ENCODE results near the gene ACVR1B. TPM values are rescaled to one million over a fixed set of nuclear protein-coding genes. Genes with fewer than 3 reads are reported as not detected.

The ACVR1B gene
- total and polyA plus RNA-seq, 3 experiments from 2014 or later: 1.3 to 8.7 (median 7.8) TPM

- no peak for DNase-seq
- H3K4me3 ChIP-seq (ENCODE audit: low read length): no peak overlapping the region
- no peak overlapping the region for H3K27ac ChIP-seq (ENCODE audit: low read depth, low read length)
- H3K9me3 Mint-ChIP-seq: peaks cover 8 to 22% (median 13%) of the 10 kb centered on the region in 5 donors
- H3K9me3 ChIP-seq (ENCODE audit: low read length): no peaks in the 10 kb centered on the region
- H3K27ac Mint-ChIP-seq: no peak overlapping the region
- POLR2A ChIA-PET: no interaction called here
- H3K4me3 Mint-ChIP-seq: no peak overlapping the region
- no peaks in the 10 kb centered on the region for H3K4me1 Mint-ChIP-seq
- no peaks in the 10 kb centered on the region for H3K27me3 ChIP-seq (ENCODE audit: insufficient read depth, low read length, poor library complexity, severe bottlenecking)
- peaks cover 0 to 17% (median 5%) of the 10 kb centered on the region in 3 donors for H3K36me3 Mint-ChIP-seq
- CTCF ChIA-PET: no interaction called here
- H3K36me3 ChIP-seq (ENCODE audit: insufficient read depth, low read length): no peaks in the 10 kb centered on the region
- no peaks in the 10 kb centered on the region for H3K4me1 ChIP-seq (ENCODE audit: insufficient read depth, low read length)
- H3K27me3 Mint-ChIP-seq: peaks cover 12 to 43% of the 10 kb centered on the region in 2 donors
Measured at GRCh38 chr12:51943346-51943745, 8.2 kb upstream of the ACVR1B start.

DNA sequence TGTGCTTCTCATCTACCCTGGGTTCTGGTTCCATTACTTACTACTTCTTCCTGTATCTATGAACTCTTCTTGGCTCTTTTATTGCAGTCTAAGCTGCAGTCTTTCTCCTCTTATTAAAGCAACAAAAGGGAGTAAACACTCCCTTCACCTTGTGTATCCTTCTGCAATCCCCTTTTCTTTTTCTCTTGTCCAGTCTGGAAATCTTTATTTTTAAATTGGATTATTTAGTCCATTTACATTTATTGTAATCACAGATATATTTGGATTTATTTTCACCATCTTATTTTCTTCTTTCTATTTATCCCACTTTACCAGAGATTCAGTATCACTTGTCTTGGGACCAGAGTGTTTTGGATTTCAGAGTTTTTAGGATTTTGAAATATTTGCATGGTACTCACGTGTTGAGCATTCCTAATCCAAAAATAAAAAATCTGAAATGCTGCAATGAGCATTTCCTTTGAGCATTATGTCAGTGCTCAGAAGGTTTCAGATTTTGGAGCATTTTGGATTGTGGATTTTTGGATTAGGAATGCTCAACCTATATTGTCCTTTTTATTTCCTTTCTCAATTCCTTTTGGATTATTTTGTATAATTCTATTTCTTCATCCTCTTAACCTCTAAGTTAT, 6.8 kb upstream of the ACVR1B start:
- POLR2A ChIA-PET: no interaction called here
- CTCF ChIA-PET: no interaction called here

GRCh38 chr12:51947246-51947996, 4.1 kb upstream of the ACVR1B start:
- Histone ChIP-seq H3K27ac (ENCODE audit: low read depth, low read length) (no peak overlapping the region), H3K4me3 (ENCODE audit: low read length) (no peak overlapping the region), H3K36me3 (ENCODE audit: insufficient read depth, low read length) (no peaks in the 10 kb centered on the region), H3K4me1 (ENCODE audit: insufficient read depth, low read length) (peaks cover 9% of the 10 kb centered on the region), H3K27me3 (ENCODE audit: insufficient read depth, low read length, poor library complexity, severe bottlenecking) (no peaks in the 10 kb centered on the region), H3K9me3 (ENCODE audit: low read length) (no peaks in the 10 kb centered on the region)
- DNase-seq: no peak
- Mint-ChIP-seq H3K4me3 (no peak overlapping the region), H3K27ac (no peak overlapping the region), H3K27me3 (peaks cover 10 to 22% of the 10 kb centered on the region in 2 donors), H3K9me3 (peaks cover 8 to 22% (median 13%) of the 10 kb centered on the region in 5 donors), H3K4me1 (peaks cover 3 to 11% (median 6%) of the 10 kb centered on the region in 3 donors), H3K36me3 (peaks cover 2 to 17% (median 4%) of the 10 kb centered on the region in 3 donors)
- POLR2A ChIA-PET: no interaction called here
- CTCF ChIA-PET: interaction anchor here (1.9 kb wide), 1 partner anchor 23 kb away, joined by 4 read pairs; no protein-coding TSS in a partner anchor

More for the DNA sequence above, 6.8 kb upstream of the ACVR1B start:
- Histone ChIP-seq H3K9me3 (ENCODE audit: low read length) (no peaks in the 10 kb centered on the region), H3K4me3 (ENCODE audit: low read length) (no peak overlapping the region), H3K36me3 (ENCODE audit: insufficient read depth, low read length) (no peaks in the 10 kb centered on the region), H3K27ac (ENCODE audit: low read depth, low read length) (no peak overlapping the region), H3K27me3 (ENCODE audit: insufficient read depth, low read length, poor library complexity, severe bottlenecking) (no peaks in the 10 kb centered on the region), H3K4me1 (ENCODE audit: insufficient read depth, low read length) (no peaks in the 10 kb centered on the region)
- Mint-ChIP-seq H3K27ac (no peak overlapping the region), H3K4me1 (no peaks in the 10 kb centered on the region), H3K9me3 (peaks cover 8 to 22% (median 13%) of the 10 kb centered on the region in 5 donors), H3K4me3 (no peak overlapping the region), H3K27me3 (peaks cover 10 to 41% of the 10 kb centered on the region in 2 donors), H3K36me3 (peaks cover 0 to 17% (median 5%) of the 10 kb centered on the region in 3 donors)
- DNase-seq: no peak

- Histone ChIP-seq H3K4me3 (ENCODE audit: low read length) (no peak overlapping the region), H3K27me3 (ENCODE audit: insufficient read depth, low read length, poor library complexity, severe bottlenecking) (no peaks in the 10 kb centered on the region), H3K9me3 (ENCODE audit: low read length) (no peaks in the 10 kb centered on the region), H3K4me1 (ENCODE audit: insufficient read depth, low read length) (peaks cover 13% of the 10 kb centered on the region), H3K36me3 (ENCODE audit: insufficient read depth, low read length) (no peaks in the 10 kb centered on the region), H3K27ac (ENCODE audit: low read depth, low read length) (no peak overlapping the region)
- H3K27me3 Mint-ChIP-seq: peaks cover 10 to 22% of the 10 kb centered on the region in 2 donors
- peak overlapping the region in 1 of 7 donors; percentile 24 for H3K4me3 Mint-ChIP-seq
- ChIA-PET CTCF (no interaction called here), POLR2A (no interaction called here)
- no peak overlapping the region for H3K27ac Mint-ChIP-seq
- H3K4me1 Mint-ChIP-seq: peaks cover 9 to 17% (median 12%) of the 10 kb centered on the region in 3 donors
- no peak for DNase-seq
- H3K36me3 Mint-ChIP-seq: peaks cover 2 to 17% (median 4%) of the 10 kb centered on the region in 3 donors
- H3K9me3 Mint-ChIP-seq: peaks cover 8 to 22% (median 13%) of the 10 kb centered on the region in 5 donors
Measured at GRCh38 chr12:51948066-51948465, 3.4 kb upstream of the ACVR1B start.

DNA sequence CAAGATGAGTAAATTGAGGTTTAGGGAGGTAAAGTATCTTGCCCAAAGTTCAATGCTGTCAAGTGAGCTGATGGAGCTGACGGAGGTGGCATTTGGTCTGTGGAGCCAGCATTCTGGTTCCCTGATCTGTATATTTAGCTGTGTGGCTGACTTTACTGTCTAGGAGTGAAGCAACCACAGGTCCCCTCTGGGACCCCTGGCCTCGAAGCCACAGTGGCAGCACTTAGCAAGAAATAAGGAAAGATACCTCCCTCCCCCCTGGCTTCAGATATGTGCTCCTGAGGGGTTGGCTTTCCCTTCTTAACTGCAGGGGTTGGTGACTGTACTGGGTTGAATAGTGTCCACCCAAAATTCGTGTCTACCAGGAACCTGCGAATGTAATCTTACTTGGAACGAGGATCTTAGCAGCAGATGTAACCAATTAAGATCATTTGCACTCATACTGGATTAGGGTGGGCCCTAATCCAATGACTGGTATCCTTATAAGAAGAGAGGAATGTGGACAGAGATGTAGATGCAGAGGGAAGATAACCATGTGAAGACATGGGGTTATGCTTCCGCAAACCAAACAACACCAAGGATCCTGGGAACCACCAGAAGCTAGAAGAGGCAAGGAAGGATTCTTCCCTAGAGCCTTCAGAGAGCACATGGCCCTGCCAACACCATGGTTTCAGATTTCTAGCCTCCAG, 2.0 kb upstream of the ACVR1B start:
- Histone ChIP-seq H3K9me3 (ENCODE audit: low read length) (no peaks in the 10 kb centered on the region), H3K27me3 (ENCODE audit: insufficient read depth, low read length, poor library complexity, severe bottlenecking) (no peaks in the 10 kb centered on the region), H3K4me3 (ENCODE audit: low read length) (no peak overlapping the region), H3K27ac (ENCODE audit: low read depth, low read length) (no peak overlapping the region), H3K36me3 (ENCODE audit: insufficient read depth, low read length) (no peaks in the 10 kb centered on the region), H3K4me1 (ENCODE audit: insufficient read depth, low read length) (peaks cover 27% of the 10 kb centered on the region)
- peaks cover 7 to 13% (median 9%) of the 10 kb centered on the region in 5 donors for H3K9me3 Mint-ChIP-seq
- POLR2A ChIA-PET: no interaction called here
- no peak for DNase-seq
- H3K4me3 Mint-ChIP-seq: peak overlapping the region in 5 of 7 donors; percentile 11 to 83 (median 47)
- H3K36me3 Mint-ChIP-seq: peaks cover 0 to 12% (median 4%) of the 10 kb centered on the region in 3 donors
- peaks cover 22 to 31% (median 27%) of the 10 kb centered on the region in 3 donors for H3K4me1 Mint-ChIP-seq
- peak overlapping the region in 1 of 8 donors; percentile 40 for H3K27ac Mint-ChIP-seq
- H3K27me3 Mint-ChIP-seq: peaks cover 5 to 11% of the 10 kb centered on the region in 2 donors
- CTCF ChIA-PET: interaction anchor here (1.2 to 1.7 kb wide), 3 partner anchors 34 to 76 kb away, joined by 3 to 7 read pairs (median 6); no protein-coding TSS in a partner anchor

DNA sequence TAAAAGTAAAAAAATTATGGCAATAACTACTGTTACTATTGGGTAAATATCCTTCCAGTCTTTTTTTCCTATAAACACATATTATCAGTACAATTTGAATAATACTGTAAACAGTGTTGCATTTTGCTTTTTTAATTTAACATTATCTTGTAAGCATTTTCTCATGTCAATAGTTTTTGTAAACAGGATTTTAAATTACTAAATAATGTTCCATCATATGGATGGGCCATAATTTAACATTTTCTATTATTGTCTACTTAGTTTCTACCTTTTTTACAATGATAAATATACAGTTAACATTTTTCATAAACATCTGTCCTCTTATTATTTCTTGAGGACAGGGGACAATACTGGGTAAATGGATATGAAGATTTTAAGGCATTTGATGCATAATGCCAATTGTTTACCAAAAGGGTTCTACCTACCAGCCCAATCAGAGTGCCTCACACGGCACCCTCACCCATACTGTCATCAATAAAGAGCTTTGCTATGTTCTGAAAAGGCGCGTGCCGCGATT, 759 bp upstream of the ACVR1B start:
- H3K9me3 ChIP-seq (ENCODE audit: low read length): no peaks in the 10 kb centered on the region
- H3K4me1 Mint-ChIP-seq: peaks cover 24 to 44% (median 36%) of the 10 kb centered on the region in 3 donors
- H3K4me1 ChIP-seq (ENCODE audit: insufficient read depth, low read length): peaks cover 28% of the 10 kb centered on the region
- peaks cover 0 to 4% (median 3%) of the 10 kb centered on the region in 3 donors for H3K36me3 Mint-ChIP-seq
- DNase-seq: no peak
- H3K27me3 Mint-ChIP-seq: peaks cover 5 to 11% of the 10 kb centered on the region in 2 donors
- peak overlapping the region; percentile 60 for H3K4me3 ChIP-seq (ENCODE audit: low read length)
- peak overlapping the region; percentile 87 to 98 (median 95) for H3K4me3 Mint-ChIP-seq
- H3K27ac ChIP-seq (ENCODE audit: low read depth, low read length): no peak overlapping the region
- ChIA-PET CTCF (interaction anchor here (1.2 to 1.7 kb wide), 2 partner anchors 24 to 42 kb away, joined by 4 to 7 read pairs; no protein-coding TSS in a partner anchor), POLR2A (interaction anchor here (0.7 kb wide), 1 partner anchor 15 kb away, joined by 3 read pairs; no protein-coding TSS in a partner anchor)
- H3K9me3 Mint-ChIP-seq: peaks cover 0 to 7% (median 0%) of the 10 kb centered on the region in 5 donors
- peak overlapping the region; percentile 14 to 96 (median 90) for H3K27ac Mint-ChIP-seq
- H3K27me3 ChIP-seq (ENCODE audit: insufficient read depth, low read length, poor library complexity, severe bottlenecking): no peaks in the 10 kb centered on the region
- H3K36me3 ChIP-seq (ENCODE audit: insufficient read depth, low read length): no peaks in the 10 kb centered on the region

DNA sequence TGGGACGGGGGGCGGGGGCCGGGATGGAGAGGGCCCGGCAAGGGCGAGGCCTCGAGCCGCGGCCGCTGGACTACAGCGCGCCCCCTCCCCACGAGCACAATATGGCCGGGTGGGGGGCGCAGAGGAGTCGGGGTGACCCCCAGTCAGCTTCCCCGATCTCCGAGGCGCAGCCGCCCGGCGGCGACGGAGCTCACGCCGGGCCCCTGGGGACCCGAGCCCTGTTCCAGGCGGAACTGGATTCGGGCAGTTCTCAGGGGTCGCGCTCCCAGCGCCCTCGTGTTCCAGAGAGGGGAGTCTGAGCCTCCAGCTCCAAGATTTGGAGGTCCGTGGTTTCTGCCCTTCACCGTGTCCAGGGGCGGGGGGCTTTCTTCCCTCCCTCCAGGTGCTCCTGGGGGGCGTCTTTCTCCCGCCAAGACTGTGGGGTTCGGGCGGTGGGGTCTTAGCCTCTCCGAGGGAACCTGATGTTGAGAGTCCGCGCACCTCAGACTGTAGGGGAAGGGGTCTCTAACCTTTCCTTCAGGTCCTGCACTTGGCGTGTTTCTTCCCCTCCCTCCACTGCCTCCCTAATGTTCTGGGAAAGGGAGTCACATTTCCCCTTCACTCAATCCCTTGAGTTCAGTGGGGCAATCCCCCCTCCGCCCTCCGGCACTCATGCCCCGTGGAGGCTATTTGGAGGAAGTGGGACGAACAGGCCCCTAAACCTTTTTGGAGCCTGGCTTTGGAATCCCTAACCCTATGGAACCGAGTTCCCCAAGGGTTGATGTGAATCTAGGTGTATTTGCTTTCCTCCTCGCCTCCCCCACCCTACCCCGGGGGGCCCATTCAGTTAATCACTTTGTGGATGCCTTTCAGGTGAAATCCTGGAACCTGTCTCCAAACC, 584 bp downstream of the ACVR1B start:
- no peak for DNase-seq
- ChIA-PET POLR2A (interaction anchor here (0.6 to 1.3 kb wide), 4 partner anchors 10 to 131 kb away, joined by 3 read pairs; no protein-coding TSS in a partner anchor), CTCF (no interaction called here)
- Histone ChIP-seq H3K27ac (ENCODE audit: low read depth, low read length) (peak overlapping the region; percentile 57), H3K4me3 (ENCODE audit: low read length) (peak overlapping the region; percentile 78), H3K27me3 (ENCODE audit: insufficient read depth, low read length, poor library complexity, severe bottlenecking) (no peaks in the 10 kb centered on the region), H3K4me1 (ENCODE audit: insufficient read depth, low read length) (peaks cover 28% of the 10 kb centered on the region), H3K9me3 (ENCODE audit: low read length) (no peaks in the 10 kb centered on the region), H3K36me3 (ENCODE audit: insufficient read depth, low read length) (no peaks in the 10 kb centered on the region)
- Mint-ChIP-seq H3K36me3 (peaks cover 0 to 4% (median 0%) of the 10 kb centered on the region in 3 donors), H3K27ac (peak overlapping the region in 5 of 8 donors; percentile 40 to 81 (median 74)), H3K9me3 (no peaks in the 10 kb centered on the region), H3K27me3 (peaks cover 4 to 5% of the 10 kb centered on the region in 2 donors), H3K4me3 (peak overlapping the region; percentile 60 to 86 (median 77)), H3K4me1 (peaks cover 28 to 48% (median 40%) of the 10 kb centered on the region in 3 donors)
